ENCODE results near the gene MPPED2. TPM values are rescaled to one million over a fixed set of nuclear protein-coding genes. Genes with fewer than 3 reads are reported as not detected.

MPPED2 gene
- total and polyA plus RNA-seq, 2 donors (not counting 3 experiments of a cell fraction or from before 2014, with no cell fraction given): not detected

- BruUV-seq (replicated peaks): no TSS peak
- intact Hi-C loops (cut with micrococcal nuclease): no loop called here
Measured at GRCh38 chr11:30426781-30427180, 159.4 kb downstream of the MPPED2 start.

More at GRCh38 chr11:30426781-30427180, 159.4 kb downstream of the MPPED2 start:
- DNase-seq (ENCODE audit: low read depth, low spot score) (no peak), FAIRE-seq (no peak)
- Histone ChIP-seq H3K27ac (ENCODE audit: insufficient read depth, low read depth, low read length) (no peak overlapping the region), H3K4me2 (ENCODE audit: insufficient read depth, low read length) (no peak overlapping the region), H3K4me1 (ENCODE audit: control insufficient read depth, extremely low read depth, insufficient read depth, low read length) (no peaks in the 10 kb centered on the region), H2AFZ (ENCODE audit: low read depth, low read length) (no peak overlapping the region), H3K36me3 (ENCODE audit: control insufficient read depth in 2 of 2, extremely low read depth in 1 of 2, insufficient read depth in 2 of 2, low read length in 2 of 2) (no peaks in the 10 kb centered on the region), H3K9me3 (replicated peaks; ENCODE audit: control insufficient read depth, insufficient read depth, low read length) (no peaks in the 10 kb centered on the region), H3K79me2 (ENCODE audit: control insufficient read depth, insufficient read depth, low read length) (no peaks in the 10 kb centered on the region), H3K9me1 (replicated peaks; ENCODE audit: control insufficient read depth, extremely low read depth, insufficient read depth, low read length) (no peaks in the 10 kb centered on the region), H3K9ac (replicated peaks; ENCODE audit: extremely low read depth, insufficient read depth, low read length) (no peak overlapping the region), H3K27me3 (ENCODE audit: control insufficient read depth in 2 of 2, insufficient read depth in 2 of 2, low read length in 2 of 2) (no peaks in the 10 kb centered on the region), H4K20me1 (replicated peaks; ENCODE audit: control insufficient read depth, extremely low read depth, insufficient read depth, low read length) (no peaks in the 10 kb centered on the region), H3K4me3 (replicated peaks in 1 of 3; ENCODE audit: insufficient read depth in 1 of 3, low read depth in 1 of 3, low read length in 3 of 3) (no peak overlapping the region)
- TF ChIP-seq MYC (IDR thresholded peaks at IDR 0.05; ENCODE audit: low read depth, low read length) (no peak), POLR2A (IDR thresholded peaks at IDR 0.05; ENCODE audit: low read depth, low read length) (no peak), MAX (IDR thresholded peaks at IDR 0.05; ENCODE audit: insufficient read depth, insufficient read length) (no peak), CTCF (IDR thresholded peaks at IDR 0.05; ENCODE audit: extremely low read depth in 1 of 2, insufficient read depth in 1 of 2, low read depth in 1 of 2, low read length in 2 of 2) (no peak), JUN (IDR thresholded peaks at IDR 0.05; ENCODE audit: borderline replicate concordance, insufficient read depth, insufficient read length, low read depth) (no peak), POLR2AphosphoS5 (IDR thresholded peaks at IDR 0.05; ENCODE audit: insufficient read depth, low read depth, low read length) (no peak)
- CTCF ChIA-PET: no interaction called here
- POLR2A ChIA-PET: no interaction called here
- dilution Hi-C loops (cut with MboI; ENCODE audit: extremely low pct_ligation_motif_present, low sequenced_read_pairs): no loop called here
